Effector CD4-positive, alpha-beta T cell (primary cell): ENCODE results near the gene HOXC4.

Experiments used
- DNase-seq: peaks from one replicate; pipeline ENCODE4 v3.0.0-alpha.2; 2020

The HOXC4 gene

GRCh38 chr12:54016051-54016450, 37.6 kb upstream of the HOXC4 start:
- DNase-seq: no peak

- no peak for DNase-seq
Measured at GRCh38 chr12:54016478-54016964, 37.1 kb upstream of the HOXC4 start.

- no peak for DNase-seq
Measured at GRCh38 chr12:54017027-54017788, 36.4 kb upstream of the HOXC4 start.

- DNase-seq: peak; percentile 53
Measured at GRCh38 chr12:54017878-54018467, 35.7 kb upstream of the HOXC4 start.

- DNase-seq: no peak
Measured at GRCh38 chr12:54018468-54018984, 35.1 kb upstream of the HOXC4 start.

- DNase-seq: no peak
Measured at GRCh38 chr12:54019091-54019811, 34.4 kb upstream of the HOXC4 start.

- no peak for DNase-seq
Measured at GRCh38 chr12:54019924-54020590, 33.6 kb upstream of the HOXC4 start.

- DNase-seq: no peak
Measured at GRCh38 chr12:54020591-54021405, 32.8 kb upstream of the HOXC4 start.

GRCh38 chr12:54021432-54022013, 32.1 kb upstream of the HOXC4 start:
- no peak for DNase-seq

- no peak for DNase-seq
Measured at GRCh38 chr12:54022960-54023884, 30.4 kb upstream of the HOXC4 start.

- DNase-seq: no peak
Measured at GRCh38 chr12:54024127-54024526, 29.5 kb upstream of the HOXC4 start.

GRCh38 chr12:54024581-54025305, 28.9 kb upstream of the HOXC4 start:
- no peak for DNase-seq

- DNase-seq: no peak
Measured at GRCh38 chr12:54025499-54026405, 27.9 kb upstream of the HOXC4 start.

- DNase-seq: no peak
Measured at GRCh38 chr12:54026640-54027441, 26.8 kb upstream of the HOXC4 start.

GRCh38 chr12:54027442-54027786, 26.2 kb upstream of the HOXC4 start:
- no peak for DNase-seq

GRCh38 chr12:54028314-54029201, 25.1 kb upstream of the HOXC4 start, which contains the start of gene HOXC6:
TSS of gene HOXC6 (plus strand) at chr12:54028440. CDS start at chr12:54028522, 82 bp downstream.
- no peak for DNase-seq
